Ishikawa (cell line): ENCODE measurements around the gene KCNG1.

Experiments
- CEBPB ChIP-seq: IDR thresholded peaks from 2 replicates; pipeline ENCODE4 v1.6.1; 2012
- CREB1 ChIP-seq: IDR thresholded peaks from 2 replicates; pipeline ENCODE4 v1.6.1; 2012; ENCODE audit warnings: low read depth
- EGR1 ChIP-seq: IDR thresholded peaks from 2 replicates; pipeline ENCODE4 v1.6.1; 2012
- EP300 ChIP-seq: IDR thresholded peaks from 2 replicates; pipeline ENCODE4 v1.6.1; 2012; ENCODE audit warnings: borderline replicate concordance
- FOXM1 ChIP-seq: IDR thresholded peaks from 2 replicates; pipeline ENCODE4 v1.6.1; 2012; ENCODE audit warnings: low read depth, borderline replicate concordance
- NFIC ChIP-seq: IDR thresholded peaks from 2 replicates; pipeline ENCODE4 v1.6.1; 2012
- RAD21 ChIP-seq: IDR thresholded peaks from 2 replicates; pipeline ENCODE4 v1.6.1; 2012; ENCODE audit warnings: low read depth
- TAF1 ChIP-seq: IDR thresholded peaks from 2 replicates; pipeline ENCODE4 v1.6.1; 2012; ENCODE audit warnings: low read depth, mild to moderate bottlenecking
- TCF12 ChIP-seq: IDR thresholded peaks from 2 replicates; pipeline ENCODE4 v1.6.1; 2012; ENCODE audit warnings: low read depth
- TEAD4 ChIP-seq: IDR thresholded peaks from 2 replicates; pipeline ENCODE4 v1.6.1; 2012
- YY1 ChIP-seq: IDR thresholded peaks from 2 replicates; pipeline ENCODE4 v1.6.1; 2012; ENCODE audit warnings: low read depth
- ZBTB7A ChIP-seq: IDR thresholded peaks from 2 replicates; pipeline ENCODE4 v1.6.1; 2012; ENCODE audit warnings: low read depth
- TF ChIP-seq, protein P1 (sequence below): IDR thresholded peaks from 2 replicates; pipeline ENCODE4 v1.6.1; 2012
- TF ChIP-seq, protein P2 (sequence below): IDR thresholded peaks from 2 replicates; pipeline ENCODE4 v1.6.1; 2012
- TF ChIP-seq, protein P3 (sequence below): IDR thresholded peaks from 2 replicates; pipeline ENCODE4 v1.6.1; 2012; ENCODE audit warnings: low read depth, mild to moderate bottlenecking

Gene KCNG1

DNA sequence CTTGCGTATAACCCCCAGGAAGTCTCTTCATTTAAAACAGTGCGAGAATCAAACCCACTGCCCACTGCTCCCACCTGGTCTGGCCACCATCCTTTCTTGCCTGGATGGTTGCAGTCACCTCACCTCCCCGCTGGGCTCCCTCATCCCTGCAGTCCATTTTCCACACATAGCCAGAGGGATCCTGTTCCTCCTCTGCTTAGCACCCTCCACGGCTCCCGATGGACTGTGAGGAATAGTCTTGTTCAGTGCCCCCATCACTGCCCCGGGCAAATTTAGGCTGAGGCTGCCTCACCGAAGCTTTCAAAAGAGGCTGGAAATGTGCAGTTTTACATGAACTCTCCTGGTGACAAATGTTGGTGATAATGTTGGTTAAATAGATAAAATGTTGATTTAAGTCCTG is 17.7 kb downstream of the KCNG1 start:
- TF ChIP-seq EGR1 (no peak), YY1 (no peak), TEAD4 (no peak), TCF12 (no peak)
- TF ChIP-seq, protein P1, sequence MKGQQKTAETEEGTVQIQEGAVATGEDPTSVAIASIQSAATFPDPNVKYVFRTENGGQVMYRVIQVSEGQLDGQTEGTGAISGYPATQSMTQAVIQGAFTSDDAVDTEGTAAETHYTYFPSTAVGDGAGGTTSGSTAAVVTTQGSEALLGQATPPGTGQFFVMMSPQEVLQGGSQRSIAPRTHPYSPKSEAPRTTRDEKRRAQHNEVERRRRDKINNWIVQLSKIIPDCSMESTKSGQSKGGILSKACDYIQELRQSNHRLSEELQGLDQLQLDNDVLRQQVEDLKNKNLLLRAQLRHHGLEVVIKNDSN = no peak

- TF ChIP-seq RAD21 = no peak
- TF ChIP-seq EP300 = no peak
- no peak for TF ChIP-seq YY1
- TF ChIP-seq TCF12 = no peak
- TF ChIP-seq ZBTB7A = no peak
- no peak for TF ChIP-seq EGR1
- no peak for TF ChIP-seq TAF1
Measured at GRCh38 chr20:51004781-51005180, 18.1 kb downstream of the KCNG1 start.

GRCh38 chr20:51004305-51004727 is 18.6 kb downstream of the KCNG1 start:
- TF ChIP-seq EP300 (no peak), NFIC (no peak), FOXM1 (no peak), ZBTB7A (no peak), TAF1 (no peak), CREB1 (no peak), YY1 (no peak), EGR1 (no peak), TEAD4 (no peak), TCF12 (no peak), CEBPB (no peak), RAD21 (no peak)
- TF ChIP-seq, protein P2, sequence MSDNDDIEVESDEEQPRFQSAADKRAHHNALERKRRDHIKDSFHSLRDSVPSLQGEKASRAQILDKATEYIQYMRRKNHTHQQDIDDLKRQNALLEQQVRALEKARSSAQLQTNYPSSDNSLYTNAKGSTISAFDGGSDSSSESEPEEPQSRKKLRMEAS = no peak
- TF ChIP-seq, protein P3, sequence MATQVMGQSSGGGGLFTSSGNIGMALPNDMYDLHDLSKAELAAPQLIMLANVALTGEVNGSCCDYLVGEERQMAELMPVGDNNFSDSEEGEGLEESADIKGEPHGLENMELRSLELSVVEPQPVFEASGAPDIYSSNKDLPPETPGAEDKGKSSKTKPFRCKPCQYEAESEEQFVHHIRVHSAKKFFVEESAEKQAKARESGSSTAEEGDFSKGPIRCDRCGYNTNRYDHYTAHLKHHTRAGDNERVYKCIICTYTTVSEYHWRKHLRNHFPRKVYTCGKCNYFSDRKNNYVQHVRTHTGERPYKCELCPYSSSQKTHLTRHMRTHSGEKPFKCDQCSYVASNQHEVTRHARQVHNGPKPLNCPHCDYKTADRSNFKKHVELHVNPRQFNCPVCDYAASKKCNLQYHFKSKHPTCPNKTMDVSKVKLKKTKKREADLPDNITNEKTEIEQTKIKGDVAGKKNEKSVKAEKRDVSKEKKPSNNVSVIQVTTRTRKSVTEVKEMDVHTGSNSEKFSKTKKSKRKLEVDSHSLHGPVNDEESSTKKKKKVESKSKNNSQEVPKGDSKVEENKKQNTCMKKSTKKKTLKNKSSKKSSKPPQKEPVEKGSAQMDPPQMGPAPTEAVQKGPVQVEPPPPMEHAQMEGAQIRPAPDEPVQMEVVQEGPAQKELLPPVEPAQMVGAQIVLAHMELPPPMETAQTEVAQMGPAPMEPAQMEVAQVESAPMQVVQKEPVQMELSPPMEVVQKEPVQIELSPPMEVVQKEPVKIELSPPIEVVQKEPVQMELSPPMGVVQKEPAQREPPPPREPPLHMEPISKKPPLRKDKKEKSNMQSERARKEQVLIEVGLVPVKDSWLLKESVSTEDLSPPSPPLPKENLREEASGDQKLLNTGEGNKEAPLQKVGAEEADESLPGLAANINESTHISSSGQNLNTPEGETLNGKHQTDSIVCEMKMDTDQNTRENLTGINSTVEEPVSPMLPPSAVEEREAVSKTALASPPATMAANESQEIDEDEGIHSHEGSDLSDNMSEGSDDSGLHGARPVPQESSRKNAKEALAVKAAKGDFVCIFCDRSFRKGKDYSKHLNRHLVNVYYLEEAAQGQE = no peak
- TF ChIP-seq, protein P1 = no peak

GRCh38 chr20:51003753-51004152 is 19.2 kb downstream of the KCNG1 start:
- TF ChIP-seq EP300 = no peak
- TF ChIP-seq, protein P1 = no peak
- no peak for TF ChIP-seq RAD21
- TF ChIP-seq ZBTB7A = no peak
- TF ChIP-seq, protein P3 = no peak
- no peak for TF ChIP-seq TEAD4
- TF ChIP-seq EGR1 = no peak
- TF ChIP-seq CEBPB = no peak
- TF ChIP-seq, protein P2 = no peak
- no peak for TF ChIP-seq NFIC
- TF ChIP-seq TCF12 = no peak

DNA sequence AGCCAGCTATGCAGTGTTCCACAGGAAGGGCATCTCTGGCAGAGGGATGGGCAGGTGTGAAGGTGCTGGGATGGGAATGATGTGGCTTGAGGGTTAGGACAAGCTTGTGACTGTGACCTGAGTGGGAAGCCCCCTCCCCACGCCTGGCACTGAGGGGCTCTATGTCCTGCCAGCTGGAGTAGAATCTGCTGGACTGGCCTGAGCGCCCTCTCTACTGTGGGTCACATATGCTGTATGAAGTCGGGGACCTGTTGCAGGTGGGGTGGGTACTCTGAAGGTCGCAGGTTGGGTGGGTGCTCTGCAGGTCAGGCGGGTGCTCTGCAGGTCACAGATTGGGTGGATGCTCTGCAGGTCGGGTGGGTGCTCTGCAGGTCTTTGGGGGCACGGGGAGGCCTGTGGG is 20.3 kb downstream of the KCNG1 start:
- TF ChIP-seq, protein P3 = no peak
- TF ChIP-seq FOXM1 = no peak
- TF ChIP-seq, protein P2 = no peak
- TF ChIP-seq RAD21 = no peak
- TF ChIP-seq YY1 = no peak
- no peak for TF ChIP-seq EP300
- TF ChIP-seq, protein P1 = no peak
- no peak for TF ChIP-seq TEAD4
- no peak for TF ChIP-seq ZBTB7A
- no peak for TF ChIP-seq TAF1
- no peak for TF ChIP-seq TCF12
- TF ChIP-seq NFIC = no peak
- no peak for TF ChIP-seq EGR1
- TF ChIP-seq CREB1 = no peak
- no peak for TF ChIP-seq CEBPB
